K562 (cell line): ENCODE data around the gene HPCAL1. TPM values are rescaled to one million over a fixed set of nuclear protein-coding genes. Genes with fewer than 3 reads are reported as not detected.

Experiments
- CBFA2T2 ChIP-seq: fragments of 450-650 bp; conservative IDR thresholded peaks from 2 replicates; pipeline ENCODE4 v1.6.1; 2017; ENCODE audit warnings: mild to moderate bottlenecking
- CC2D1A ChIP-seq: fragments of 450-650 bp; IDR thresholded peaks from 2 replicates; pipeline ENCODE4 v1.6.1; 2017; ENCODE audit warnings: mild to moderate bottlenecking
- CCNT2 ChIP-seq: IDR thresholded peaks from 2 replicates; pipeline ENCODE4 v1.6.1; 2011; ENCODE audit warnings: borderline replicate concordance, low read depth, mild to moderate bottlenecking, moderate library complexity, mixed read lengths, low read length; ENCODE audit not compliant: insufficient read length; ENCODE audit errors: extremely low read depth
- DDX20 ChIP-seq: fragments of 450-650 bp; IDR thresholded peaks from 2 replicates; pipeline ENCODE4 v1.6.1; 2016; ENCODE audit warnings: missing genetic modification characterization, low read depth, mild to moderate bottlenecking, missing compliant biosample characterization, moderate library complexity
- EGR1 ChIP-seq: fragments of 450-650 bp; conservative IDR thresholded peaks from 2 replicates; pipeline ENCODE4 v1.6.1; 2017; ENCODE audit warnings: mild to moderate bottlenecking
- ETS1 ChIP-seq: conservative IDR thresholded peaks from 2 replicates; pipeline ENCODE4 v1.6.1; 2011; ENCODE audit warnings: low read depth, mild to moderate bottlenecking, low read length; ENCODE audit not compliant: control insufficient read depth
- GTF2A2 ChIP-seq: IDR thresholded peaks from 2 replicates; pipeline ENCODE4 v1.6.1; 2016; ENCODE audit warnings: mild to moderate bottlenecking, missing genetic modification characterization, missing compliant biosample characterization
- HBP1 ChIP-seq: fragments of 450-650 bp; formaldehyde crosslinking; IDR thresholded peaks from 2 replicates; pipeline ENCODE4 v1.4.0; 2022; ENCODE audit warnings: missing genetic modification characterization
- HDAC8 ChIP-seq: fragments of 450-650 bp; IDR thresholded peaks from 2 replicates; pipeline ENCODE4 v1.6.1; 2016; ENCODE audit warnings: mild to moderate bottlenecking, missing genetic modification characterization, moderate library complexity, missing compliant biosample characterization
- HMGN3 ChIP-seq: IDR thresholded peaks from 2 replicates; pipeline ENCODE4 v1.6.1; 2011; ENCODE audit warnings: borderline replicate concordance, low read depth, mild to moderate bottlenecking, mixed read lengths, low read length; ENCODE audit not compliant: insufficient read length; ENCODE audit errors: extremely low read depth
- IFI16 ChIP-seq: fragments of 250-450 bp; sonication (Bioruptor Pico); IDR thresholded peaks from 2 replicates; pipeline ENCODE4 v2.1.2; 2022; ENCODE audit warnings: mild to moderate bottlenecking, inconsistent platforms
- NCOA2 ChIP-seq, 2 experiments: fragments of 450-650 bp; IDR thresholded peaks; 2 replicates each; pipeline ENCODE4 v1.6.1; 2018; ENCODE audit warnings: mild to moderate bottlenecking in 2 of 2, moderate library complexity in 1 of 2; ENCODE audit not compliant: partially characterized antibody in 2 of 2
- NEUROD1 ChIP-seq: fragments of 150-350 bp; IDR thresholded peaks from 2 replicates; pipeline ENCODE4 v1.6.1; 2014; ENCODE audit warnings: borderline replicate concordance, low read length, low read depth; ENCODE audit not compliant: partially characterized antibody
- NFE2L1 ChIP-seq: fragments of 450-650 bp; IDR thresholded peaks from 2 replicates; pipeline ENCODE4 v1.6.1; 2016; ENCODE audit warnings: missing genetic modification characterization, low read depth, mild to moderate bottlenecking, missing compliant biosample characterization, moderate library complexity, borderline replicate concordance
- PHTF2 ChIP-seq: fragments of 250-450 bp; sonication (Bioruptor Pico); IDR thresholded peaks from 2 replicates; pipeline ENCODE4 v1.5.0; 2021; ENCODE audit warnings: mild to moderate bottlenecking
- PTBP1 ChIP-seq: fragments of 200-400 bp; formaldehyde crosslinking; IDR thresholded peaks from 2 replicates; pipeline ENCODE4 v1.6.1; 2017; ENCODE audit warnings: low read depth, low read length
- SMAD1 ChIP-seq: fragments of 150-350 bp; IDR thresholded peaks from 2 replicates; pipeline ENCODE4 v1.6.1; 2014; ENCODE audit warnings: low read length, low read depth; ENCODE audit not compliant: partially characterized antibody
- STAT6 ChIP-seq: sonication (generic); formaldehyde crosslinking; IDR thresholded peaks from 2 replicates; pipeline ENCODE4 v1.8.1; 2023; ENCODE audit warnings: mild to moderate bottlenecking, missing genetic modification reagents
- WHSC1 ChIP-seq: IDR thresholded peaks from one replicate; pipeline ENCODE4 v1.6.1; 2012; ENCODE audit warnings: low read length, control low read depth, inconsistent platforms
- YY1 ChIP-seq, 3 experiments: IDR thresholded peaks; 2 replicates each; pipeline ENCODE4 v1.6.1; 2011; ENCODE audit warnings: low read length in 2 of 3, mild to moderate bottlenecking in 2 of 3, moderate library complexity in 2 of 3, borderline replicate concordance in 1 of 3, control low read depth in 1 of 3, low read depth in 1 of 3; ENCODE audit not compliant: insufficient read depth in 3 of 3, insufficient replicate concordance in 2 of 3, control insufficient read depth in 1 of 3, insufficient read length in 1 of 3; ENCODE audit errors: extremely low read depth in 1 of 3
- ZBTB9 ChIP-seq: fragments of 450-650 bp; formaldehyde crosslinking; IDR thresholded peaks from 2 replicates; pipeline ENCODE4 v1.4.0; 2020; ENCODE audit warnings: mild to moderate bottlenecking, moderate library complexity
- ZNF197 ChIP-seq: fragments of 200-800 bp; sonication (Bioruptor generic); IDR thresholded peaks from 2 replicates; pipeline ENCODE4 v1.6.1; 2016; ENCODE audit warnings: low read depth, missing genetic modification characterization, missing compliant biosample characterization
- polyA plus RNA-seq, 8 experiments: library from polyadenylated mRNA; depleted of rRNA in 4 of 8; stranded (reverse) in 5 of 8; unstranded in 3 of 8; fragments of >200 nt; fragmentation: Nextera tagmentation in 2 of 8; fragmentation: Illumina TruSeq in 1 of 8; extraction: Ambion mirVana in 2 of 8; extraction: Trizol in 1 of 8; gene quantifications; 2 replicates each; pipeline versions ENCODE4 v1.2.1 to v1.2.3, GENCODE V29; 2011 to 2014; ENCODE audit warnings: inconsistent platforms in 1 of 8, missing spikeins in 1 of 8
- total RNA-seq, 7 experiments: library from RNA; depleted of rRNA in 6 of 7; stranded (reverse); fragments of >200 nt in 6 of 7; fragmentation: Illumina TruSeq in 2 of 7; extraction: Trizol in 2 of 7; gene quantifications; 2 replicates each; pipeline versions ENCODE4 v1.2.1 to v1.2.3, GENCODE V29; 2011 to 2021; ENCODE audit warnings: low replicate concordance in 1 of 7

Gene HPCAL1
- total and polyA plus RNA-seq, 9 of the 15 experiments (the other 6 are each of a cell fraction or from before 2014, with no cell fraction given) = 2.7 to 65.5 (median 23.9) TPM

GRCh38 chr2:10343191-10343590, 40.5 kb downstream of the HPCAL1 start (continued):
- TF ChIP-seq HBP1 (CRISPR knock-in tag) (no peak), EGR1 (peak; percentile 40; the same call in 1 of the 2 replicates), DDX20 (tag) (no peak), ETS1 (no peak), IFI16 (CRISPR knock-in tag) (no peak), NEUROD1 (no peak), PHTF2 (CRISPR knock-in tag) (no peak), CC2D1A (peak; percentile 57; the same call in 1 of the 2 replicates), YY1 (IDR thresholded peaks at IDR 0.05; ENCODE audit: borderline replicate concordance in 1 of 3, control insufficient read depth in 1 of 3, extremely low read depth in 1 of 3, insufficient read depth in 3 of 3, insufficient read length in 1 of 3, insufficient replicate concordance in 2 of 3, low read depth in 1 of 3, low read length in 2 of 3) (no peak), STAT6 (CRISPR knock-in tag) (no peak), CCNT2 (peak; percentile 50), NFE2L1 (no peak), SMAD1 (no peak), PTBP1 (no peak), HMGN3 (no peak), NCOA2 (IDR thresholded peaks at IDR 0.05; ENCODE audit: partially characterized antibody in 2 of 2) (no peak), WHSC1 (no peak), ZNF197 (CRISPR knock-in tag) (no peak), ZBTB9 (CRISPR knock-in tag) (no peak), GTF2A2 (tag) (no peak), CBFA2T2 (peak; percentile 94), HDAC8 (tag) (no peak)
